HG02763 (cell line): ENCODE results near the gene MFSD12.
"Not testable (repeated sequence)": the region's sequence is repeated elsewhere in the genome, so short reads cannot be mapped to it uniquely, and the experiment has no call there.

Experiments
- ATAC-seq: cut with Tn5 transposase; IDR thresholded peaks from one replicate; pipeline ENCODE4 v1.9.1; 2021; ENCODE audit warnings: mild to moderate bottlenecking, moderate library complexity; ENCODE audit not compliant: unreplicated experiment

The MFSD12 gene

DNA sequence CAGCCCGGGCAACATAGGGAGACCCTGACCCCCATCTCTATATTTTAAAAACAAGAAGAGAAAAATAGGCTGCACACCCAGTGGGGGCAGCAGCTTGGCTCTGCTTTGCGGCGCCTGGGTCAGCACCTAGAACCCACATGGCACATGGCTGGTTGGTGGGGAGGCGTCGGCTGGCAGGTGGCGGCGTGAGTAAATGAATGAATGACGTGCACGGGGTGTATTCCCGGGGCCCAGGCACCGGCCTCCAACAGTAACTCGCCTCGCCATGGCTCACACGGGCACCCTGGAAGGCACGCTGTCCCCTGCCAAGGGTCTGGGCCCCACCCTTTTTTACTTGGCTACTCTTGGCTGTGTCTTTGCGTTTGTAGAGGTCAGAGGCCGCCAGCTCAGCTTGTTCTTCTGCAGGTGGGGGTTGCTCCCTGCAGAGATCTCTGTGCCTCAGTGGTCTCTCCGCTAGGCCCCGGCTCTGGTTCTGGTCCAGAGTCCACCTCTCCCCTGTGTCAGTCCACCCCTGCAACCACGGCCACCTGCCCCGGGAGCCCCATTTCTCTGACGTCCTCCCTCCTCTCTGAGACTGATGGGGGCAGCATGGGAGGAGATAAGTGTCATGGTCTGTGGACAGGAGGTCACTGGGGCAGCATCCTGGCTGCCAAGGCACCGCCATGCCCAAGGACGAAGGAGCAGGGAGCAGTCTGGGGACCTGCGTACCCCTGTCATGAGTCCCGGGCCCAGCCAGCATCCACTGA is 45.7 kb downstream of the MFSD12 start:
- no peak for ATAC-seq

DNA sequence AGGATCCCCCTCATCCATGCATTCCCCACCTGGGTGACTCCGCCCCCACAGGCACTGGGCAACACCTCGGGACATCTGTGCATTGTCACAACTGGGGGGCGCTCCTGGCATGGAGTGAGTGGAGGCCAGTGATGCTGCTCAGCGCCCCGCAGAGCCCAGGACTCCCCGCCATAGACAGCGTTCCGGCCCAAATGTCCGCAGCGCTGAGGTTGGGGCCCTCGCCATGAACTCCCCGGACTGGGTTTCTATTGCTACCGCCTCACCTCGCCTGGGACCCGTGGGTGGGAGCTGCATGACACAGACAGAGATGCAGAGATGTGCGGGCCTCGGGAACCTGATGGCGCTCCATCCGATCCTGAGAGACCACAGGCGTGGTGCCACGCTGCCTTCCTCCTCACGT is 46.7 kb downstream of the MFSD12 start:
- ATAC-seq = no peak

DNA sequence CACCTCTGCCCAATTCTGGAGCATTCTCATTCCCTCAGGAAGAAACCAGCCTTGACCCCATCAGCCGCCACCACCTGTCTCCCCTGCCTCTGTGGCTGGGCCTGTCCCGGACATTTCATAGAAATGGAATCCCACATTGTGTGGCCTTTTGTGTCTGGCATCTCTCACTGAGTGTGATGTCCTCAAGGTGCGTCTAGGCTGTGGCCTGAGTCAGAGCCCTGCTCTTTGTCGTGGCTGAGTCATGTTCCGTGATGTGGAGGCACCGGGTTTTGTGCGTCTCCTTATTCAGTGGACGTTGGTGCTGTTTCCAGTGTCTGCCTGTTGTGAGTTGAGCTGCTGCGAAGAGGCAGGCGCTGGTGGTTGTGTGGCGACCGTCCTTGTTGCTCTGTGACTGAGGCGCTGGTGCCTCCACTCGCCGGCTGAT is 47.8 kb downstream of the MFSD12 start:
- ATAC-seq = no peak

DNA sequence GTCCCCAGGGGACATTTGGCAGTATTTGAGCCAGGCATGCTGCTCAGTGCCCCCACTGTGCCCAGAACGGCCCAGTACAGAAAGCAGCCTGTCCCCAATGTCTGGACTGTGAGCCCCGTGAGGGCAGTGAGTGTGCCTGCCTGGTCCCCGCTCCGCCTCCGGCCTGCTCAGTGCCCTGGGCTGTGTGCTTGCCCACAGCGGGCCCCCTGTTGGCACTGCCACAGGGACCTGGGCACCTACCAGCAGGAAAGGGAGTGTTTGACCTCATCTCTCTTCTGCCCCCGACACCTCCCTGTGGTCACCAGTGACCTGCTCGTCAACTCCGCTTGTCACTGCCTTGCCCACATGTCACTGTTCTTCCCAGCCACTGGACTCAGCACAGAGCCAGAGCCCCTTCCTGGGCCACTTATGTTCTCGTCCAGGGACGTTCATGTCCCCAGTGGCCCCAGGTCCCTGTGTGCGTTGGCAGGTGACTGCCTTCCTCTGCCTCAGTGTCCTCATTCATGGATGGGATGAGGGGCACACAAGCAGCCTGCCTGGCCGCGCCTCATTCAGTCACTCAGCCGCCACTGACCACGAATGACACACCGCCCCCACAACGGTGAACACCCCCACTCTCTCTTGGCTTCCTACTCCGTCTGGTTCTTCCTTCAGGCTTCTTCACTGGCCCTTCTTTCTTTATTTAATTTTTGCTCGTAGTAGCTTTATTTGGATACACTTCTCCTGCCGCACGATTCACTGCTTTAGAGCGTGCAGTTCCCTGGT is 48.4 kb downstream of the MFSD12 start:
- ATAC-seq = no peak

DNA sequence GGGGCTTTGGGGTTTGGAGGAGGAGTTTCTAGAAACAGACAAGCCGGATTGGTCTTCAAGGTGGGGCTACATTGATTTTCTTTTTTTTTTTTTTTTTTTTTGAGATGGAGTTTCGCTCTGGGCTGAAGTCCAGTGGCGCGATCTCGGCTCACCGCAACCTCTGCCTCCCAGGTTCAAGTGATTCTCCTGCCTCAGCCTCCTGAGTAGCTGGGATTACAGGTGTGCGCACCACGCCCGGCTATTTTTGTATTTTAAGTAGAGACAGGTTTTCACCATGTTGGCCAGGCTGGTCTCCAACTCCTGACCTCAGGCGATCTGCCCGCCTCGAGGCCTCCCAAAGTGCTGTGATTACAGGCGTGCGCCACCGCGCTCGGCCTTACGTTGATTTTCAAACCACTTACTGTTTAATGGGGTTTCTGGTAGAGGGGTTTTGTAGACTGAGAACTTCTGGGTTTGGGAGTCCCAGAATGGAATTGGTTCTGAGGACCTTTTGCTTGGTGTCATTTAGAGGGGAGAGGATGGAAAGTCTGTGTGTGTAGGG is 49.2 kb downstream of the MFSD12 start:
- ATAC-seq = not testable (repeated sequence)

DNA sequence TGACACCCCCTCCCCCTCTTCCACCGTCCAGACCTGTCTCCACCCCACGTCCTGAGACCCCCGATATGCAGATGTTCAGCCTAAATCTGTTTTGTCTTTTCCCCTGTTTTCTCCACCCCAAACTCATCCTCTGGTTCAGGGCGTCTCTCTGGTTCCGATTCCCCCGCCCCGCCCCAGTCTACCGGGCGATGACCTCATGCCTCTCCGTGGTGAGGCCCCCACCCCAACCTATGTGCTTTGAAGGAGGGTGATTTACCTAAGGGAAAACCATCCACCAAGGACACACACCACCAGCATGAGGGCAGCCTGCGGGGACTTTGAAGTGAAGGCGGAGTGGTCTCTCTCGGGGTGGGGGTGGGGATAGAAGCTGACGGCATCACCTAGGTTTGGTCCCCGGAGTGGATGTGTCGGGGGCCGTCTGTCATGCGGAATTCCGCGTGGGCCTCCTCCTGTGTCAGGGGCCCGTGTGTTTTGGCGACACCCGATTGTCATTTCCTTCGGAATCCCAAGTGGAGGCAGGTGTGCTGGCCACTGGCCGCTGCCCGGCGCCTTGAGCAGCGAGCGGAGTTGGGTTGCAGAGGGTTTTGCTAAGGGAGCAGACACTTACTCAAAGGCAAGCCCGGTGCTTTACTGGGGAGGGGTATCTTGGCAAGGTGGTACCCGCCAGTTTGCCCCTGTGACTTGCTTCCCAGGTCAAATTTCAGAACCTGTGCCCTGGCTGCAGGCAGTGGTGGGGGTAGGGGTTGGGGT is 49.8 kb downstream of the MFSD12 start:
- ATAC-seq = no peak

DNA sequence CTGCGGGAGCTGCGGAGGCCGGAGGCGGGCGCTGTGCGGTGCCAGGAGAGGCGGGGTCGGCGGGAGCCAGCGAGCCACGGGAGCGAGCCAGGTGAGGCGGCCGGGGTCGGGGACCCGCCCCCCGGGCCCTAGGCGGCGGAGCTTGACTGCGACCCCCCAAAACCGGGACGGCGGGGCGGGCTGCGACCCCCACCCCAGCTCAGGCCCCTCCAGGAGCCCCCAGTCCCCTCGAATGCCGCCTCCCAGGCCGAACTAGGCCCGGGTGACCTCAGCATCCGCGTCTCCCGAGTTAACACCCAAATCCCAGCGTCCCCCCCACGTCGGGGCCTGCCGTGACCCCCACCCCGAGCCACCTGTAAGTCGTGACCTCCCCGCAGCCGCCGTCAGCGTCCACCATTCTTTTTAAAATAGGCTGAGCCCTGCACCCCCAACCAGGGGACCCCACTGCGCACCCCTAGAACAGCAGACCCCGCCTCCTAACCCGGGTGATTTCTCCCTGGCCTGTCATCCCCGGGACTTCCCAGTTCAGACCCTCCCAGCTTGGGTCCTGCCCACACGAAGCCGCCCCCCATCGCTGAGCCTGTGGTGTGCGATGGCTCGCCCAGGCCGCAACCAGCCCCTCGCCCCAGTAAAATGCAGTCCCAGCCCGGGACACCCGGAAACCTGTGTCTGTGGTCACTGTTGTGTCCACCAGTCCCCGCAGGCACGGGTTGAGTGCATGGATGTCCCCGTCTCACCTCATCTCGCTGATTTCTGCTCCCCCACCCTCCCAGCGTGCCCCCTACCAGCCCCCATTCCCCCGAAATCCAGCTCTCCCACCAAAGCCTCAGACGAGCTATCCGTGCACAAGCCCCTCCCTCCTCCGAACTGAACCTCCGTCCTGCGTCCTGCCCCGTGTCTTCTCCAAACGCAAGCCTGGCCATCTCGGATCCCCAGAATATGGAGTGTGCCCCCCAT is 50.7 kb downstream of the MFSD12 start:
- no peak for ATAC-seq

DNA sequence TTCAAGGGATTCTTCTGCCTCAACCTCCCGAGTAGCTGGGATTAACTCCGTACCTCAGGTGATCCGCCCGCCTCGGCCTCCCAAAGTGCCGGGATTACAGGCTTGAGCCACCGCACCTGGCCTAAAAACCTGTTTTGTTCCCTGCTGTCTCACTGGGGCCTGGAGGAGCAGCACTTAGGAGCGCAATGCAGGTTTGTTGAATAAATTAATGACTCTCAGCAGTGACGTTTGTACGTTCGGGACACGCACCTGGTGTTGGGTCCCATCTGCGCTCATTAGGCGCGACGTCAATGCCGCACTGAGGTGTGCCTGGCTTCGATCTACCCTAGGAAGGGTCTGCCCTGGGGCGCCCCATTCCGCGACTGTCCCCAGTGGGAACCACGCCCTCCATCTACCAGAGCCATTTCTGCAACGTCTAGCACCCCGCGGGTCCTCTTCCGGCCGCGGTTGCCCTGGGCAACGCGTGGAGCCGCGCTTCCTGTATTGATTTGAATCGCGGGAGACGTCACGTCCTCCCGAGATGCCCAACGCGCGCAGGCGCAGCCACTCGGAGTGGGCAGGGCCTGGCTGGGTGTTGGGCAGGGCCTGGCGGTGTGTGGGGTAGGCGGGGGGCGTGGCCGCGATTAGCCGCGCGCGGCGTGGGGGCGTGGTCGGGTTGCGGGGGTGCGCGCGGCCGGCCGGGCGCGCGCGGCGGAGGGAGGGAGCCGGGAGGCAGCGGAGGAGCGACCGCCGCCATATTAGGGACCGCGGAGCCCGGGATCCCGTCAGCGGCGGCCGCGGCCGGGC is 51.6 kb downstream of the MFSD12 start, which contains the start of gene FZR1:
Gene FZR1, plus strand, starts transcription at position 714 of the 786 bp plus-strand sequence. CDS start 16,679 bp downstream, outside the sequence.
- ATAC-seq = peak; percentile 91

DNA sequence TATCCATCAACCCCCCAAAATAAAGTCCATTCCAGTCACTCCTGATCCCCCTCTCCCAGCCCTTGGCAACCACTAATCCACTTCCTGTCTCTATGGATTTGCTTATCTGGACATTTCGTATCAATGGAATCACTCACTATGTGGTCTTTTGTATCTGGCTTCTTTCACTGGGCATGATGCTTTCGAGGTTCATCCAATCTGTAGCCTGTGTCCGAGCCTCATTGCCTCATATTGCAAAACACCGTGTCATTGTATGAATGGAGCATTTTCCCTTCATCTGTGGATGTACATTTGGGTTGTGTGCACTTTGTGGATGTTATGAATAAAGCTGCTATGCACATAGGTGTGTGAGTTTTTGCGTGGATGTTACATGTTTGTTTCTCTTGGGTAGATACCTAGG is 52.7 kb downstream of the MFSD12 start:
- no peak for ATAC-seq

DNA sequence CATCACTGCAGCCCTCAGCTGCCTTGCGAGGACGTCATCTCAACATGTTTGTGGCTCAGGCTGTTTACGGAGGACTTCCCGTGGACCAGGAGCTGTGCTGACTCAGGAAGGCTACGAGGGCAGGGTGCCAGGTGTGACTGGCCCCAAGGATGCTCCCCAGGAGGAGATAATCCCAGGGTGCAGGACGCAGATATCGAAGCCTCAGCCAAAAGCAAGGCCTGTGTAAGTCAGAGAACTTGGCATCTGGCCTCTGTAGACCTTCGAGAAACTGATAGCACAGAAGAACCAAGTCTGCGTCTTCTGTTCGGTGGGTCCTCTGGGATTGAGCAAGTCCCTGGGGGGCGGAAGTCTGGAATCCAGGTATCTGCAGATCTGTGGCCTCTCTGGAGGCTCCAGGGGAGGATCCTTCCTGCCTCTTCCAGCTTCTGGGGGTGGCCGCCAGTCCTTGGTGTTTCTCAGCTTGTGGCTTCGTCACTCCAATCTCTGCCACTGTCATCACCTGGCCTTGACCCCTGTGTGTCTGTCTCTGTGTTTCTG is 54.3 kb downstream of the MFSD12 start:
- ATAC-seq = no peak

DNA sequence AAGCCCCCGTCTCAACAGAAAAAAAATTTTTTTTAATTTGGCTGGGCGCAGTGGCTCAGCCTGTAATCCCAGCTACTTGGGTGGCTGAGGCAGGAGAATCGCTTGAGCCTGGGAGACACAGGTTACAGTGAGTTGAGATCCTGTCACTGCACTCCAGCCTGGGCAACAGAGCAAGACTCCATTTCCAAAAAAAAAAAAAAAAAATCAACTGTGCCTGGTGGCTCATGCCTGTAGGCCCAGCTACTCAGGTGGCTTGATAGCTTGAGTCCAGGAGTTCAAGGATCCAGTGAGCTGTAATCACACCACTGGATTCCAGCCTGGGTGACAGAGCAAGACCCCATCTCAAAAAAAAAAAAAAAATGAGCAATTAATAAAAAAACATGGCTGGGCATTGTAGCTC is 55.6 kb downstream of the MFSD12 start:
- no peak for ATAC-seq

DNA sequence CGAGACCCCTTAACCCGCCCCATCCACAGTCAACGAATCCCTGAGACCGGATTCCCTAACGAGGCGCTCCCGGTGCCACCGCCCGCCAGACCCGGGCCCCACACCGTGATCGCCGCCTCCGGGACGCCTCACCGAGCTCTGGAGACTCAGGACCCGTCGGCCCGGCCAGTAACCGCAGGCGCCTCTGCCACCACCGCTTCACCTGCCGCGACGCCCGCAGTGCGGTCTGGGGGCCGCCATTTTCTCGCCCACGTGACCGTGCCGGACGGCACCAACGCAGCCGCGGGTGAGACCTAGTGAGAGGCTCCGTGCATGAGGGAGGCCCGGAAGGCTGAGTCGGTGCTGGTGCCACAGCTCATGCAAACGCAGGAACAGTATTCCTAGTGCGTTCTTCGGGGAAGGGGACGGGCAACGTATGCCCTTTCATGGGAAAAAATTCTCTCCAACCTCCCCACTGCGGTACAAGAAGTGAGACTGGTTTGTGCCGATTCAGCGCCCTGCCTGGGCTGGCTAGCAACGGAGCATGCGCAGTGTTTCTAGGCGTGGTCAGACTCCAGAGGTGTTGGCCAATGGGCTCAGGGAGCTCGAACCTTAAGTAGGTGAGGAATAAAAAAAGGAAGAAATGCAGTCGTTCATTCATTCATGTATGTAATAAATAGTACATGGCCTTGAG is 56.8 kb downstream of the MFSD12 start, which contains the start of gene DOHH:
Gene DOHH, minus strand, starts transcription at position 246 of the 673 bp plus-strand sequence. CDS start 3,860 bp downstream, outside the sequence.
- ATAC-seq = peak; percentile 84

DNA sequence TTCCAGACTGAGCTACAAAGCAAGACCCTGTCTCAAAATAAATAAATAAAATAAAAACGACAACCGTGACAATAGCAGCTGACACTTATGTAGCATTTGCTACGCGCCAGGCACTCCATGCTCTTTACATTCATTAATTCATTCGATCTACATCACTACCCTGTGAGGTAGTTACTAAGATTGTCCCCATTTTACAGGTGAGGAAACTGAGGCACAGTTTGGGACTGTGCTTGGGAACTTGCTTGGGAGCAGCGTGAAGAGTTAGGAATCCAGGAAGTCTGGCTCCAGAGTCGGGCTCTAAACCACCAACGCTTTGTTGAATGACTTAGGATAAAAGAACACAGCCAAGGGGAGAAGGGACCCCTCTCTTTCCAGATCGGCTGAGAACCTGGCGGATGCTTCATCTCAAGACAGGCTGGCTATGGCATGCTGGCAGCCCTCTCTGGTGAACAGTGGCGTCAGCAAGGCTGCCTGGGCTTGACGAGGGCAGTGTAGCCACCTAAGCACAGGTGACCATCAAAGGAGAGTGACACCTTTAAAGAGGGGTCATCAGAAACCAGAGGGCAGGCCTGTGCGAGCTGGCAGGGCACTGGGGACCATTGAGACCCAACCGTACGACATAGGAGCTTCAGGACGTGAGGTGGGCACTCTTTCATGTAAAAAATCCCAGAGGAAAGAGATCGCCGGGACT is 57.5 kb downstream of the MFSD12 start:
- peak; percentile 6 for ATAC-seq

DNA sequence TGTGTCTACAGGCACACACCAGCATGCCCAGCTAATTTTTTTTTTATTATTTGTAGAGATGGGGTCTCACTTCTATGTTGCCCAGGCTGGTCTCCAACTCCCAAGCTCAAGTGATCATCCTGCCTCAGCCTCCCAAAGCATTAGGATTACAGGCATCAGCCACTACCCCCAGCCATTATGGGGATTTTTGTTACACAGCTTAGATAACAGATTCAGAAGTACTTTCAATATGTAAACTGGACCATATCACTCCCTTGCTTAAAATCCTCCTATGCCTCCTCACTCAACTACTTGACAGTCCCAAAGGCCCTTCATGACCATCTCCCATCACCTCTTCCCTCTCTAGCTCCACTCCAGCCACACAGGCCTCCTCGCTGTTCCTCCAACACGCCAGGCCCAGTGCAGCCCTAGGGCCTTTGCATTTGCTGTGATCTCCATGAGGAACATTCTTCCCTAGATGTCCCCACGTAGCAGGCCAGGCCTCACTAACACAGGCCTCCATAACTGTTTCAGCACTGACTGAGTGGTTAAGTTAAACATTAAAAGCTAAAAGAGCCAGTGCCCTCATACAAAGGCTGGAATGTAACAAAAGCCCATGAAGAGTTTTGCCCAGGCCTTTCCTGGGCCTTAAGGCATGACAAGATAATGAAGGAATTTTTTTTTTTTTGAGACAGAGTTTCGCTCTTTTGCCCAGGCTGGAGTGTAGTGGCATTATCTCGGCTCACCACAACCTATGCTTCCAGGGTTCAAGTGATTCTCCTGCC is 59.4 kb downstream of the MFSD12 start:
- no peak for ATAC-seq

DNA sequence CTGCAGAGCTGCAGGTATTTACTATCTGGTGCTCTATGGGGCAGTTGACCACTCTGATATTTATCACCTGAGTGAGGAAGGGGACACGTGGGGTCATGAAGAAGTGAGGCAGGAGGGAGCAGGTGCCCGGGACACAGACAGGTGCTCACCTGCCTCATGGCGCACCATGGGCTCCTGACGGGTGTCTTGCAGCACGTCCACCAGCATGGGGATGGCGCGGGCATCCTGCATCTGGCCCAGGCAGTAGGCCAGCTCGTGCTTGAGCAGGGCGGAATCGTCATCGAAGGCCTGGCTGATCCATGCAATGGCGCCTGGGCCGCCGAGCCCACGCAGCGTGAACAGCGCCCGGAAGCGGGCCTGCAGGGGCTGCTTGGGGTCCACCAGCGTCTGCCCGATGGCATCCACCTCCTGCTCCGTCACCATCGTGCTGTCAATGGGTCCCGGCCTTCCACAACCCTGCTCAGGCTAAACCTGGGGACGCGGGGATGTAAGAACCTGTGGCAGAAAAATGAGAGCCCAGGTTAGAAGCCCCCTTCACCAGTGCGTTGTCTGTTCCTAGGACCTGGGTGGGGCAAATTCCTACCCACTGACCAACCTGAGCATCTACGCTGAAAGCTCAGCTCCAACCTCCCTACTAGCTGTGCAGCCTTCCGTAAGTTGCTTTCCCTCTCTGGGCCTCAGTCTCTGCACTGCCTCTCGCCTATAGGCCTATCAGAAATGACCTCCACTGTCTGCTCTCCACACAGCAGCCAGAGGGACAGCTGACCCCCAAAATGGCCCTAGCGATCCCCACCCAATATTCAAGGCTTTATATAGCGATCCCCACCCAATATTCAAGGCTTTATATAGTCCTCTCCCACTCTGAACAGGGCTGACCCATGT is 60.8 kb downstream of the MFSD12 start:
- no peak for ATAC-seq

DNA sequence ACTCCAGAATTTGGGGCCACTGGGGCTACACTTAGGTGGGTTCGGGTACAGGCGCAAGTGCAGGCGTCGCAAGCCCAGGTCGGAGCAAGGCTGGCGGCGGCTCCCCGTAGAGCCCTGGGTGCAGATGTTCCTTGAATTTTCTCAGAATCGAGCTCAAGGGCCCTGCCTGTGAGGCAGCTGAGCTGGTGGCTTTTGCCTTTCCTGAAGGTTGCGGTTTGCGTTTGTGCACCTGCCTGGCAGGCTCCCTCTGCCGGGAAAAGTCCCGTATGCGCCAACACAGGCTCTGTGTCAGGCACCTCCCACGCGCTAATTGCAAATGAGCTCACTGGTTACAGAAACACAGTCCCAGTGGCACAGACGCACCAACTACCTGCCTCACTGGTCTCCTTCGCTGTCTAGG is 62.8 kb downstream of the MFSD12 start:
- ATAC-seq = no peak
